ENCODE results near the gene LUC7L2. TPM values are rescaled to one million over a fixed set of nuclear protein-coding genes. Genes with fewer than 3 reads are reported as not detected.
"Not testable (repeated sequence)": the region's sequence is repeated elsewhere in the genome, so short reads cannot be mapped to it uniquely, and the experiment has no call there.

LUC7L2 gene
- polyA plus RNA-seq, 2 donors: 31.8 to 35.8 TPM

GRCh38 chr7:139421123-139421522, 61.4 kb downstream of the LUC7L2 start:
- WGBS, 2 donors: 0 to 37% methylated on average over 1 of the region's 1 CpG
- H3K36me3 ChIP-seq (ENCODE audit: control insufficient read depth in 2 of 2, insufficient read depth in 2 of 2, low read length in 1 of 2): peaks cover 6 to 8% of the 10 kb centered on the region in 2 donors

GRCh38 chr7:139422126-139422525, 62.4 kb downstream of the LUC7L2 start:
- Histone ChIP-seq H3K4me3 (ENCODE audit: low read depth in 1 of 2, low read length in 2 of 2) (no peak overlapping the region), H3K27me3 (ENCODE audit: control insufficient read depth in 1 of 2, insufficient read depth in 2 of 2, low read length in 2 of 2) (no peaks in the 10 kb centered on the region), H3K36me3 (ENCODE audit: control insufficient read depth in 2 of 2, insufficient read depth in 2 of 2, low read length in 1 of 2) (peaks cover 3 to 4% of the 10 kb centered on the region in 2 donors), H3K9me3 (ENCODE audit: control insufficient read depth in 2 of 2, insufficient read depth in 1 of 2, low read depth in 1 of 2, low read length in 1 of 2) (no peaks in the 10 kb centered on the region), H3K27ac (ENCODE audit: low read depth in 2 of 2, low read length in 1 of 2) (no peak overlapping the region), H3K4me1 (ENCODE audit: control insufficient read depth in 2 of 2, insufficient read depth in 2 of 2, low read length in 1 of 2) (no peaks in the 10 kb centered on the region)
- WGBS, 2 donors: 76 to 80% methylated on average over 7 of the region's 7 CpGs

More at GRCh38 chr7:139421123-139421522, 61.4 kb downstream of the LUC7L2 start:
- Histone ChIP-seq H3K27ac (ENCODE audit: low read depth in 2 of 2, low read length in 1 of 2) (no peak overlapping the region), H3K27me3 (ENCODE audit: control insufficient read depth in 1 of 2, insufficient read depth in 2 of 2, low read length in 2 of 2) (no peaks in the 10 kb centered on the region), H3K9me3 (ENCODE audit: control insufficient read depth in 2 of 2, insufficient read depth in 1 of 2, low read depth in 1 of 2, low read length in 1 of 2) (no peaks in the 10 kb centered on the region), H3K4me3 (ENCODE audit: low read depth in 1 of 2, low read length in 2 of 2) (no peak overlapping the region), H3K4me1 (ENCODE audit: control insufficient read depth in 2 of 2, insufficient read depth in 2 of 2, low read length in 1 of 2) (no peaks in the 10 kb centered on the region)

DNA sequence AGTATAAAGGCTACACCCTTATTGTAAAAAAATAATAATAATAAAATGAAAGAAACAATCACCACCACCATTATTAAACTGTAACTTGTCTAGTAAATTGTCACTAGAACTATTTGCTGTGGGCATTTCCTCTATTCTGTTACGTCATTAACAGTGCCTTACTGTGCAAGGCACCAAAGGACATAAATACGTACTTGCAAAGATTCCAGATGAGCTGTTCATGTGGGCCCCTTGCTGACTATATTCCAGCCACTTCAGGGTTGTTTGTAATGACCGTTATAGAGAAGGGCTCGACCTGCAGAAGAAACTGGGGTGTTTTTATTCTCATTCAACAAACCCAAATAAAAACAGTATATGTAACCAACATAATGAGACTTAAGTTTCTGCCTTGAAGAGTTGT, 63.4 kb downstream of the LUC7L2 start:
- Histone ChIP-seq H3K4me1 (ENCODE audit: control insufficient read depth in 2 of 2, insufficient read depth in 2 of 2, low read length in 1 of 2) (no peaks in the 10 kb centered on the region), H3K36me3 (ENCODE audit: control insufficient read depth in 2 of 2, insufficient read depth in 2 of 2, low read length in 1 of 2) (peaks cover 0 to 3% of the 10 kb centered on the region in 2 donors), H3K9me3 (ENCODE audit: control insufficient read depth in 2 of 2, insufficient read depth in 1 of 2, low read depth in 1 of 2, low read length in 1 of 2) (no peaks in the 10 kb centered on the region), H3K27ac (ENCODE audit: low read depth in 2 of 2, low read length in 1 of 2) (no peak overlapping the region), H3K4me3 (ENCODE audit: low read depth in 1 of 2, low read length in 2 of 2) (no peak overlapping the region), H3K27me3 (ENCODE audit: control insufficient read depth in 1 of 2, insufficient read depth in 2 of 2, low read length in 2 of 2) (no peaks in the 10 kb centered on the region)
- WGBS, 2 donors: 87 to 89% methylated on average over 4 of the region's 4 CpGs

GRCh38 chr7:139424004-139424403, 64.3 kb downstream of the LUC7L2 start:
- WGBS, 2 donors: 72 to 73% methylated on average over 4 of the region's 4 CpGs
- H3K36me3 ChIP-seq (ENCODE audit: control insufficient read depth in 2 of 2, insufficient read depth in 2 of 2, low read length in 1 of 2): peaks cover 0 to 3% of the 10 kb centered on the region in 2 donors
- no peaks in the 10 kb centered on the region for H3K27me3 ChIP-seq (ENCODE audit: control insufficient read depth in 1 of 2, insufficient read depth in 2 of 2, low read length in 2 of 2)
- no peak overlapping the region for H3K4me3 ChIP-seq (ENCODE audit: low read depth in 1 of 2, low read length in 2 of 2)
- H3K27ac ChIP-seq (ENCODE audit: low read depth in 2 of 2, low read length in 1 of 2): peak overlapping the region in 1 of 2 donors; percentile 22
- no peaks in the 10 kb centered on the region for H3K4me1 ChIP-seq (ENCODE audit: control insufficient read depth in 2 of 2, insufficient read depth in 2 of 2, low read length in 1 of 2)
- no peaks in the 10 kb centered on the region for H3K9me3 ChIP-seq (ENCODE audit: control insufficient read depth in 2 of 2, insufficient read depth in 1 of 2, low read depth in 1 of 2, low read length in 1 of 2)

- H3K27me3 ChIP-seq (ENCODE audit: control insufficient read depth in 1 of 2, insufficient read depth in 2 of 2, low read length in 2 of 2); H3K36me3 ChIP-seq (ENCODE audit: control insufficient read depth in 2 of 2, insufficient read depth in 2 of 2, low read length in 1 of 2); H3K4me3 ChIP-seq (ENCODE audit: low read depth in 1 of 2, low read length in 2 of 2); H3K4me1 ChIP-seq (ENCODE audit: control insufficient read depth in 2 of 2, insufficient read depth in 2 of 2, low read length in 1 of 2); H3K9me3 ChIP-seq (ENCODE audit: control insufficient read depth in 2 of 2, insufficient read depth in 1 of 2, low read depth in 1 of 2, low read length in 1 of 2); H3K27ac ChIP-seq (ENCODE audit: low read depth in 2 of 2, low read length in 1 of 2): not testable (repeated sequence)
- 83 to 85% methylated on average over 9 to 10 of the region's 10 CpGs for WGBS, 2 donors
These were observed 66.0 kb downstream of the LUC7L2 start for GRCh38 chr7:139425701-139426100.

GRCh38 chr7:139426258-139427028, 66.7 kb downstream of the LUC7L2 start:
- no peaks in the 10 kb centered on the region for H3K36me3 ChIP-seq (ENCODE audit: control insufficient read depth in 2 of 2, insufficient read depth in 2 of 2, low read length in 1 of 2)
- no peaks in the 10 kb centered on the region for H3K27me3 ChIP-seq (ENCODE audit: control insufficient read depth in 1 of 2, insufficient read depth in 2 of 2, low read length in 2 of 2)
- 89 to 92% methylated on average over 12 of the region's 12 CpGs for WGBS, 2 donors
- no peak overlapping the region for H3K4me3 ChIP-seq (ENCODE audit: low read depth in 1 of 2, low read length in 2 of 2)
- no peaks in the 10 kb centered on the region for H3K4me1 ChIP-seq (ENCODE audit: control insufficient read depth in 2 of 2, insufficient read depth in 2 of 2, low read length in 1 of 2)
- no peaks in the 10 kb centered on the region for H3K9me3 ChIP-seq (ENCODE audit: control insufficient read depth in 2 of 2, insufficient read depth in 1 of 2, low read depth in 1 of 2, low read length in 1 of 2)
- H3K27ac ChIP-seq (ENCODE audit: low read depth in 2 of 2, low read length in 1 of 2): no peak overlapping the region

GRCh38 chr7:139427029-139427420, 67.3 kb downstream of the LUC7L2 start:
- Histone ChIP-seq H3K4me3 (ENCODE audit: low read depth in 1 of 2, low read length in 2 of 2) (no peak overlapping the region), H3K36me3 (ENCODE audit: control insufficient read depth in 2 of 2, insufficient read depth in 2 of 2, low read length in 1 of 2) (no peaks in the 10 kb centered on the region), H3K27me3 (ENCODE audit: control insufficient read depth in 1 of 2, insufficient read depth in 2 of 2, low read length in 2 of 2) (no peaks in the 10 kb centered on the region), H3K4me1 (ENCODE audit: control insufficient read depth in 2 of 2, insufficient read depth in 2 of 2, low read length in 1 of 2) (no peaks in the 10 kb centered on the region), H3K27ac (ENCODE audit: low read depth in 2 of 2, low read length in 1 of 2) (peak overlapping the region in 1 of 2 donors; percentile 51), H3K9me3 (ENCODE audit: control insufficient read depth in 2 of 2, insufficient read depth in 1 of 2, low read depth in 1 of 2, low read length in 1 of 2) (no peaks in the 10 kb centered on the region)
- WGBS, 2 donors: 91 to 96% methylated on average over 1 of the region's 1 CpG

GRCh38 chr7:139427788-139428187, 68.1 kb downstream of the LUC7L2 start:
- Histone ChIP-seq H3K27me3 (ENCODE audit: control insufficient read depth in 1 of 2, insufficient read depth in 2 of 2, low read length in 2 of 2) (no peaks in the 10 kb centered on the region), H3K4me3 (ENCODE audit: low read depth in 1 of 2, low read length in 2 of 2) (no peak overlapping the region), H3K27ac (ENCODE audit: low read depth in 2 of 2, low read length in 1 of 2) (peak overlapping the region in 1 of 2 donors; percentile 68), H3K36me3 (ENCODE audit: control insufficient read depth in 2 of 2, insufficient read depth in 2 of 2, low read length in 1 of 2) (no peaks in the 10 kb centered on the region), H3K9me3 (ENCODE audit: control insufficient read depth in 2 of 2, insufficient read depth in 1 of 2, low read depth in 1 of 2, low read length in 1 of 2) (no peaks in the 10 kb centered on the region), H3K4me1 (ENCODE audit: control insufficient read depth in 2 of 2, insufficient read depth in 2 of 2, low read length in 1 of 2) (no peaks in the 10 kb centered on the region)
- WGBS, 2 donors: 72 to 85% methylated on average over 7 of the region's 7 CpGs

DNA sequence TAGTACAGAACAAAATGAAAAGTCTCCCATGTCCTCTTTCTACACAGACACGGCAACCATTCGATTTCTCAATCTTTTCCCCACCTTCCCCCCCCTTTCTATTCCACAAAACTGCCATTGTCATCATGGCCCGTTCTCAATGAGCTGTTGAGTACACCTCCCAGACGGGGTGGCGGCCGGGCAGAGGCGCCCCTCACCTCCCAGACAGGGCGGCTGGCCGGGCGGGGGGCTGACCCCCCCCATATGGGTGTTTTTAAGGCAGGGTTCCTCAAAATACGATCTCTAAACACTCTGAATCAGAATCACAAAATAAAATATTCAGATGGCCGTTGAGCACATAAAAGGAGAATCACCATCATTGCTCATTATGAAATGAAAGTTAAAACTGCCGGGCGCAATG, 70.0 kb downstream of the LUC7L2 start:
- H3K4me1 ChIP-seq (ENCODE audit: control insufficient read depth in 2 of 2, insufficient read depth in 2 of 2, low read length in 1 of 2); H3K36me3 ChIP-seq (ENCODE audit: control insufficient read depth in 2 of 2, insufficient read depth in 2 of 2, low read length in 1 of 2); H3K4me3 ChIP-seq (ENCODE audit: low read depth in 1 of 2, low read length in 2 of 2); H3K27me3 ChIP-seq (ENCODE audit: control insufficient read depth in 1 of 2, insufficient read depth in 2 of 2, low read length in 2 of 2); H3K9me3 ChIP-seq (ENCODE audit: control insufficient read depth in 2 of 2, insufficient read depth in 1 of 2, low read depth in 1 of 2, low read length in 1 of 2): not testable (repeated sequence)
- WGBS, 2 donors: 84 to 88% methylated on average over 14 of the region's 14 CpGs
- H3K27ac ChIP-seq (ENCODE audit: low read depth in 2 of 2, low read length in 1 of 2): peak overlapping the region in 1 of 2 donors; percentile 55

GRCh38 chr7:139430443-139430842, 70.7 kb downstream of the LUC7L2 start:
- WGBS, 2 donors: 67 to 78% methylated on average over 4 of the region's 4 CpGs
- H3K27me3 ChIP-seq (ENCODE audit: control insufficient read depth in 1 of 2, insufficient read depth in 2 of 2, low read length in 2 of 2): no peaks in the 10 kb centered on the region
- H3K4me3 ChIP-seq (ENCODE audit: low read depth in 1 of 2, low read length in 2 of 2): no peak overlapping the region
- peak overlapping the region in 1 of 2 donors; percentile 26 for H3K27ac ChIP-seq (ENCODE audit: low read depth in 2 of 2, low read length in 1 of 2)
- H3K4me1 ChIP-seq (ENCODE audit: control insufficient read depth in 2 of 2, insufficient read depth in 2 of 2, low read length in 1 of 2): peaks cover 2% of the 10 kb centered on the region in 2 donors
- H3K9me3 ChIP-seq (ENCODE audit: control insufficient read depth in 2 of 2, insufficient read depth in 1 of 2, low read depth in 1 of 2, low read length in 1 of 2): no peaks in the 10 kb centered on the region
- no peaks in the 10 kb centered on the region for H3K36me3 ChIP-seq (ENCODE audit: control insufficient read depth in 2 of 2, insufficient read depth in 2 of 2, low read length in 1 of 2)
